Esophagus muscularis mucosa (tissue), 4 donors: Measurements from ENCODE around the gene FAM131B.

Source experiments
- EP300 ChIP-seq: sonication (generic); formaldehyde crosslinking; IDR thresholded peaks from one replicate; pipeline ENCODE4 v1.6.1; 2017; ENCODE audit warnings: antibody characterized with exemption
- POLR2AphosphoS5 ChIP-seq, 2 donors: sonication (generic); formaldehyde crosslinking; IDR thresholded peaks; one replicate each; pipeline ENCODE4 v1.6.1; 2017; ENCODE audit warnings: antibody characterized with exemption in 2 of 2
- TF ChIP-seq, protein P1 (sequence below), 3 experiments: fragments of 200-600 bp in 2 of 3; fragments of 450-650 bp in 1 of 3; sonication (generic) in 2 of 3; IDR thresholded peaks; one replicate each; pipeline ENCODE4 v1.5.1; 2017 to 2019; ENCODE audit warnings: antibody characterized with exemption in 3 of 3, mild to moderate bottlenecking in 2 of 3, moderate library complexity in 1 of 3

DNA sequence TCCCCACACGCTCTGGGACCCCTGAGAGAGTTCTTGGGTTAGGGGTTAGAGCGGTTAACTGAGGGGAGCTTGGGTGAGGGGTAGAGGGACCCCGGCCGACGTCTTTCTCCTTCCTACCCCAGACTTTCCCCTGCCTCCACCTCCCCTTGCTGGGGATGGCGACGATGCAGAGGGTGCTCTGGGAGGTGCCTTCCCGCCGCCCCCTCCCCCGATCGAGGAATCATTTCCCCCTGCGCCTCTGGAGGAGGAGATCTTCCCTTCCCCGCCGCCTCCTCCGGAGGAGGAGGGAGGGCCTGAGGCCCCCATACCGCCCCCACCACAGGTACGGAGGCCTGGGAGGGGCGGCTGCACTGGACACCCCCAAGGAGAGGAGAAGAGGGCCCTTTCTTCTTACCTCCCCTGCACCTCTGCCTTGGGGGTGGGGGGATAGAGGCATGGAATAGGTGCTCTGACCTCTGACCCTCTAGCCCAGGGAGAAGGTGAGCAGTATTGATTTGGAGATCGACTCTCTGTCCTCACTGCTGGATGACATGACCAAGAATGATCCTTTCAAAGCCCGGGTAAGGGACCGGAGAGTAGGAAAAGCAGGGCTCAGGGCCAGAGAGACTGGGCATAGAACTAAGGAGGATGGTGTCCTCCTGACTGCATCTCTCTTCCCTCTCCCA is 19.7 kb upstream of the FAM131B start:
- TF ChIP-seq, protein P1, sequence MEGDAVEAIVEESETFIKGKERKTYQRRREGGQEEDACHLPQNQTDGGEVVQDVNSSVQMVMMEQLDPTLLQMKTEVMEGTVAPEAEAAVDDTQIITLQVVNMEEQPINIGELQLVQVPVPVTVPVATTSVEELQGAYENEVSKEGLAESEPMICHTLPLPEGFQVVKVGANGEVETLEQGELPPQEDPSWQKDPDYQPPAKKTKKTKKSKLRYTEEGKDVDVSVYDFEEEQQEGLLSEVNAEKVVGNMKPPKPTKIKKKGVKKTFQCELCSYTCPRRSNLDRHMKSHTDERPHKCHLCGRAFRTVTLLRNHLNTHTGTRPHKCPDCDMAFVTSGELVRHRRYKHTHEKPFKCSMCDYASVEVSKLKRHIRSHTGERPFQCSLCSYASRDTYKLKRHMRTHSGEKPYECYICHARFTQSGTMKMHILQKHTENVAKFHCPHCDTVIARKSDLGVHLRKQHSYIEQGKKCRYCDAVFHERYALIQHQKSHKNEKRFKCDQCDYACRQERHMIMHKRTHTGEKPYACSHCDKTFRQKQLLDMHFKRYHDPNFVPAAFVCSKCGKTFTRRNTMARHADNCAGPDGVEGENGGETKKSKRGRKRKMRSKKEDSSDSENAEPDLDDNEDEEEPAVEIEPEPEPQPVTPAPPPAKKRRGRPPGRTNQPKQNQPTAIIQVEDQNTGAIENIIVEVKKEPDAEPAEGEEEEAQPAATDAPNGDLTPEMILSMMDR (IDR thresholded peaks at IDR 0.05): no peak
- TF ChIP-seq EP300 (no peak), POLR2AphosphoS5 (IDR thresholded peaks at IDR 0.05) (no peak)
